KBM-7 (cell line): Measurements from ENCODE around the gene BNC2.

Source experiments
- DNase-seq: peaks from one replicate; pipeline ENCODE4 v3.0.0-alpha.2; 2015
- in situ Hi-C: fragments of 300-500 bp; cut with MboI; formaldehyde crosslinking; loops from 2 replicates; pipeline ENCODE4 v1.14.3; 2020; ENCODE audit warnings: low sequenced_read_pairs, low pct_unique_long_range_greater_than_20kb, mixed read lengths

BNC2 gene

DNA sequence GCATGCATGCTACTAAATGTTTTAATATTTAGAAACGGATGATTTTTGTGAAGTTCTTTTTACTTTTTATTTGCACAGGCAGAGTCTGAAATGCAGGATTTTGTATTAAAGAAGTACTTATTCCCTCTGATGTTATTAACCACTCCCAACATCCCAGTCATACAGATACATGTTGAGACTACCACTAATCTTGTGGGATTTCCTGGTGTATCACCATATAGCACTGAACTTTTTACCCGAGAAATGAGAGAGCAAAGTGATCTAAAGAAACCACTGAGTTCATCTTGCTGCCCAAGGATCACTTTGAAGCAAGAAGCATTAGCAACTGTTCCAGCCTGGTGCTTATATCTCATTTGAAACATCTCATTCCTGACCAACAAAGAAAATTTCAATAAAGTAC, 443.8 kb downstream of the BNC2 start:
- DNase-seq, result no peak
- in situ Hi-C loops, result no loop called here

DNA sequence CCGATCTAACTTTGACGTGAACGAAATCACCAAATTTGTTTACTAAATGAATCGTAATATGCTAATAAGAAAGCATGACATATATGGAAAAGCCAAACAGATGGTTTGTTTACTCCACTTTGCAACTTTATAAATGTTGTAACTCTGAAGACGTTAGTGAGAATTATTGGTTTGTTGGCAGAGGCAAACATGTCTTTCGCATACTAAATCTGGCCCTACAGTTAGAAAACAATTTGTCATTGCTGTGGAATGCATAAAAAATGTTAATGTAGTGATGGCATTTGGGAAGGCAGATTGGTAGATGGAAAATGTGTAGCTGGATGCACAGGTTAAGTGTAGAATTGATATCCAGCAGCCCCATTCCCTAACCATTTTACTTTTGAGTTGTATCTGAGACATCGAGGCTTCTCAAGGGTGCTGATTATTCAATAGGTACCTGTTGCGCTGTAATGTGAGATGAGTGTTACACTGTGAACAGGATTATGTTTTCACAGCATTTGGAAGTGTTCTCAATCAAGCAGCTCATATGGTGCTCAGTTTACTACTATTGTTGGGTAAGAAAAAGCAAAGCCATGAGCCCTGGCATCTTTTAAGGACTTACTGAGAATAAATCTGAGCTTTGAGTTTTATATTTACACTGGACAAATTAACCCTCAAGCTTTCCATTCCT, 444.8 kb downstream of the BNC2 start:
- DNase-seq, result no peak
- in situ Hi-C loops, result no loop called here

DNA sequence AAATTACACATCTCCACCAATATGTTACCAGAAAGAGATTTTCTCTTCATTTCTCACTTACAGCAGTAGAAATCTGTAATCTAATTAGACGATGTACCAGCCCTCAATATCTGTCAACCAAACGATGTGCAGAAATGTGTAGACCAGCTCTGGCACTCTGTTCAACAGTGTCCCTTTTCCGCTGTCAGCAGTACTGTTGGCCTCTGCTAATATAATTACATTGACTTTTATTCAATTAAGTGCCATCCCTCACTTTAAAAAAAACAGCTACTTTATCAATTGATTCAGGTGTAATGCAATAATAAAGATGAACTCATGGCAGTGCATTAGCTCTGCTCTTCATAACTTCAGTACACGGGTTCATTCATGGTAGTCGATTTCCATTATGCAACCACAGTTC, 448.4 kb downstream of the BNC2 start:
- in situ Hi-C loops, result no loop called here
- no peak for DNase-seq

DNA sequence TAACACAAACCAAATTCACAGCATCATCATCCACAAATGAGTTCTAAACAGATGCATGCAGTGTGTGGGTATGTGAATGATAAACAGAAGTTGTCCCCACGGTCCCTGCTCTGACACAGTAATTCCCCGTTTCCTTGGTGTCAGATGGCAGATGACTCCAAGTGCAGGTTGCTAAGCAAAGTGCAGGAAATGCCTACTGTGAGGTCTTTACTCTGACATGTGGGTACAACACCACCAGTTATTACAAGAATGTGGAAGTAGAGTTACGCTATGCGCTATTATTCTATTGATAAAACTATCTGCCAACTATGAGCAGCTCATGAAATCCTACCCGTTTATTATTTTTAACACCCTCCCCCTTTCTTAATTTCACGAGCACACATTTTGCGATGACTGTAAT, 448.9 kb downstream of the BNC2 start:
- in situ Hi-C loops, result no loop called here
- no peak for DNase-seq

DNA sequence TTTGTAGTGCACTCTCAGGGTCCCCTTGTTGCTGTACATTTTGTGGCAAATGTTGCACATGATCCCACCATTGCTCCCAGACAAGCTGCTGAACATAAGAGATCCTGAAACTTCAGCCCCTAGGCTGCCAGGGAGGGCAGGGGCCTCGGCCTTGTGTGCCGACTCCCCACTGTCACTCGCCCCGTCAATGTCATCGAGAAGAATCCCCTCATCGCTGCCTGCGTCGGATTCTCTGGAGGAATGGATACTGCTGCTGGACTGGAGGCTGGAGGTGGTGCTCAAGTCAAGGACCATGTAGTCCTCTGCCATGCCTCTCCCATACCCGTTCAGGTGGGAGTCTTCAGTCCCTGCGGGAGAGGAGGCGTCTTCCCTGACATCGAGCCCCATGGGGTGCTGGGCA, 451.3 kb downstream of the BNC2 start:
- DNase-seq, result no peak
- in situ Hi-C loops, result no loop called here

DNA sequence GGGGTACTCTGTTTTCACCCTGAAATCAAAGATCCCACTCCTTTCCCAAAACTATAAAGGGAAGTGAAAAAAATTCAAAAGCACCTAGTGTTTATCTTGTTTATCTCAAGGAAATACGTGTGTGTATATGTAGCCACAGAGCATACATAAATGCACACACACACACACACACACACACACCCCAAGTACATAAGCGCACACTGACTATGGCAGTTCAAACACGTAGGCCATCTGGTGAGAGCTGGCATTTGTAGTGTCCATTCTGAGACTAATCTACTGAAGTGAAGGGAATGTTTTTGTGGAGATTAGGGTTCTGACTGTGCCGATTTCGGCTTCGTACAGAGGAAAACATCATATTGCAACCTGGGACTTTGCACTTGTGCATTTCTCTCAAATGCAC, 451.7 kb downstream of the BNC2 start:
- DNase-seq, result no peak
- in situ Hi-C loops, result no loop called here

DNA sequence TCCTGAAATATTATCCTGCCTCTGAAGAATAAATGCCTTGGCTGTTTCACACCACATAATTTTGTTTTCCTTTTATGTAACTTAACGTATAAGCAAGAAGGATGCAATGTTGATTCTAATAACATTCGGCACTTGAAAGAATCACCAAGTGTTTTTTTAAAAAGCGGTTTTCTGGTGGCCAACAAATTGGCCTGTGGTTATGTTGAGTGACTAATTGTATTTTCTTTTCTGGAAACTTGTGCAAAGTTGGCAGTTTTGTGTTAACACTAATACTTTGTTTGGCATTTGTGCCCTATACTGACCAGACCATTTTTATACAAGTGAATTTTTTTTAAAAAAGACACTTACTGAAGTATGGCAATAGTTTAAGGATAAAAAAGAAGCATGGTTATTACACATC, 452.7 kb downstream of the BNC2 start:
- in situ Hi-C loops, result no loop called here
- no peak for DNase-seq

DNA sequence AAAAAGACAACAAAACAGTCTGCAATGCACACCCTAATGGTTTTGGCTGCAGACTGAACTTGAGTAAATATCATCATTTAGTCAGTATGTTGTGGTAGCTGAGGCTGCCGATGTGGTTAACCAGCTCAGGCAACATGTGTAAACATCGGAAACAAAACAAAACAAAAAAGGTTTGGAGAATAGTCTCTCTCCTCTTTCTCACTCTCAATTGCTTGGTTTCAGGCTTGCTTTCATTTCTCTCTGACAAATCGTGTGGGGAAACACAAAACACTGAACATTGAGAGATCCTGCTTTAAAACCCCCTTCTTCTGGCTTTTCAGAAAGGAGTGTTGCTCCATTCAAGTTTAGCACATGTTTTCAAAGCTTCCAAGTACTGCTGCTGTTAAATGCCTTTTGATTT, 453.3 kb downstream of the BNC2 start:
- in situ Hi-C loops, result no loop called here
- DNase-seq, result no peak

DNA sequence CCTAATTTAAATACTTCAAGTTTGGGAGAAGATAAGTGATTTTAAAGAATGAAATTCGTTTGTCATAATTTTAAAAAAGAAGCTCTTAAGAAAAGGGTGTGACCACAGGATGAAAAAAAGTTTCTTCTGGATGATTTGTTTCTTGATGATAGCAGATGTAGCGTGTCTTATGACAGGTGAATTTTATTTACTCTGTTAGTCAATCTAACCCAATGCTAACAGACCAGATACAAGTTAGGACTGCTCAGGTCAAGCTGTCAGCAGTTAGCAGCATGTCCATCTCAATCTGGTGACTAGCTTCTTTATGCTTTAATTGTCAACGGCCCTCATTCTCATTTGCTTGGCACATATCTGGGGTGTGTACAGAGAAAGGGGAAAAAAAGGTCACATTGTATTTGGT, 456.0 kb downstream of the BNC2 start:
- in situ Hi-C loops, result no loop called here
- no peak for DNase-seq

DNA sequence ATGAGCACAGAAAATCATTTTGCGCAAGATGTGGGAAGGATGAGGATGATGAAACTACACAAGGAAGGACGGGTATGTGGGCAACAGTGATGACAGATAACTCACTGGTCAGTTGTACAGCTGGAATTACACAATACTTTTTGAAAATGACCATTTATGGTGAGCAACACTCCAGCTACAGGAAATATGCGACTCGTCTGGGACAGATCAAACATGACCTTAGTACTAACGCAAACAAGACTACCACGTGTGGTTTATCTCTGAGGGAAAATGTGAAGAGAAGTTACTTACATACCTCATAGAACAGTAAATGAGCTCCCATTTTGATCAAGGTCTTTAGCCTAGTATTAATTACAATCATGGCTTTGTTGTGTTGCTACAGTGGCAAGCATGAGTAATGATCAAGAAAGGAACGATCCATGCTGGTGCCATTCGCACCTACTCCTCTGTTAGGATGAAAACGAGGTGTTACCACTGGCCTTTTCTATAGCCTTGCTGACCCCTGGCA, 456.9 kb downstream of the BNC2 start:
- in situ Hi-C loops, result no loop called here
- no peak for DNase-seq

DNA sequence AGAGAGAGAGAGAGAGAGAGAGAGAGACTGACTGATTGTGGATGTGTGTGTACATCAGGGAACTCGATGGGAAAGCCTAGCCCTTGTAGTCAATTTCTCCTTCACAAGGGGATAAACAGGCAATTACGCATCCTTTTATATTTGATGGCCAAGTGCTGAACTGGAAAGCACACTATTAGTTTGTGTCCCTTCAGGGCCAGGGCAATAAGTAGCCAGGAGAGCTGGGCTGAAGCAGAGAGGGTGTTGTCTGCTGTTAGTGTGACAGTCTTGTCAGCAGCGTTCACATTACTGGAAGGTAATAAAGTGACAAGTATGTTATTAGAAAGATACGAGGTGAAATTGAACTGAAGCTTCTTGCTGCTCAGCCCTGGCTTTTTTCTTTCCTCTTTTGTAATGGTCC, 457.7 kb downstream of the BNC2 start:
- DNase-seq, result no peak
- in situ Hi-C loops, result no loop called here

DNA sequence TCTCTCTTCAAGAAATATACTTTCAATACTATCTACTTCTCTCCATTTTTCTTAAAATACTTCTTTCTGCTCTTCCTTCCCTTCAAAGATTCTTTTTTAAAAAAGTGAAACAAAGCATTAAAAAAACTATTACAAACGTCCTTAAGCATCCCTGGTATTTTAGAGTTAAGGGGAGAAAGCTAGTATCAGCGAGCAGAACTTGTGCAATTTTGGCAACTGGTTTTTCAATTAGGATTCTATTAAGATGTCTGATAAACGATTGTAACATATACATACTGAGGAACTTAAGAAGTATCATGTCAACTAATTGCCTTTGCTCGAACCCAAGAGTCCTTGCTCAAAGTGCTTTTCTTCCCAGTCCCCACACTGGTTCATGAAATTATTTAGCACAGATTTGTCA, 459.2 kb downstream of the BNC2 start:
- no peak for DNase-seq
- in situ Hi-C loops, result no loop called here

DNA sequence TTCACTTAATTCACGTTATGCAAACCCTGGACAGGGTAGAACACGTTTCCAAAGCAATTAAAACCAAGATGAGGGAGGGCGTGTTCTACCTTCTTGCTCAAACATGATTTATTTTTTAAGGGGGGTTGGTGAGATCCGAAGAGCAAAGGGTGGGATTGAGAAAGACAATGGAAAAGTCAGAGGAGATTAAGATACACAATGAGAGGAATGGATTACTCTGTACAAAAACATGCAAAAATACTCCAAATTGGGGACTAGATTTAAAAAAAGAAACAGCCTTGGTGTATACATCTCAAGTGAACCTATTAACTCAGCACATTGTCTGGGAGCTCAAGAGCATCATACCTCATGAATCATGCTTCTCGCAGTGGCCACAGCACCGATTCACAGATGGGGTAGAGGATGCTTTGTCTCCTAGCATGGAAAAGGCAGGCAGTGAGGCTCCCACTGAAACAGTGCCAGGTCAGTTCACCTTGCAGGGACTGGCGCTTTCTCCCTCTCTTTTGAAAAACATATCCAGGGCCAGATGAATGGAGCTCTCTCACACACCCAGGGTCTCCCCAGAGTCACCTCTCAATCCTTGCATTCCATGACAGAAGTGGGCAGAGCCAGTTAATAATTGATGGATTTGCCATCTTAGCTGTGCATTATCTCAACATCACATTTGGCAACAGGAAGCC, 459.7 kb downstream of the BNC2 start:
- in situ Hi-C loops, result no loop called here
- no peak for DNase-seq

DNA sequence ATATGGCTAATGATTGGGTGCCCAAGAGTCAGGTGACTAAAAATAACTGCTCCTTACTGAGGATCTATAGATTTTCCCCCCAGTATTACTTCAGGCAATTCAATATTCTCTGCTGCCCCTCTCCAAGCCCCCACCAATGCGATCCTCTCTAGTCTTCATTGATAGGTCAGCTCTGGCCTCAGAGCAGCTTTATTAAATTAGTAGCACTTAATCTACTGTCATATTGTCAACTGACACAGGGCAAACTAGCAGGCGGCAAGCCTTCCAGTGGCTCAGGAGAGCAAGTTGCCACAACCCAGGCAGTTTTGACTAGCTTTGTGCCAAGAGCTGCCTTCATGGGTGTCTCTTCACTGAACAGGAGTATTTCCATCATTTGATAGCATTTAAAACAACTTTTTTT, 462.9 kb downstream of the BNC2 start:
- in situ Hi-C loops, result no loop called here
- DNase-seq, result no peak

DNA sequence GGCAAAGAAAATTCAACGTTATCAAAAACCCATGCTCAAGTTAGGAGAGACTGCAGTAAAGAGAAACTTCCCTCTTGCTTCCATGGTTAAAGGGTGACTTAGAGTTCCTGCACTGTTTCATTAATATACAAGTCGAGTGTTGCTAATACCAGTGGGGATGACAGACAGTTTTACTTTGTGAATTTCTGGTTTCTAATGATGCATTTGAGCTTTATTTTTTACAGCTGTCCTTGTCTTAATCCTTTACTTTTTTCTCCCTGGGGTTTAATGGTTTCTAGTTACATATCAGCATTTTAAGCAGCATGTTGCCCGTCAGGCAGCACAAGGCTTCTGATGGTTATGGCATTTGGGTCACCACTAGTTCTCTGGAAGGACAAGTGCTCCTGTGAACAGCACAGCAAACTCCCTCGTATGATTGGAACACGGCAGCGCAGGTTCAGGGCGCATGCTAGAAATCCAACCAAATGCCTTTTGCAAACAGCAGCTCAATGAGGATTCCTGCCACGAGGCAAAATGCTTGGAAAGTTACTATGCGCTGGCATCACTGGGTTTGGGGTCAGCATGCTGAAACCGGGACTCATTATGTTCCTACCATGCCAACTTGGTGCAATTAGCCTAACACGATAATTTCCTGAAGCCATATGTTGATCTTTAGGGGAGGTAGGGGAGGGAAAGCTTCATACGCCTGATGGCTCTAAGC, 463.8 kb downstream of the BNC2 start:
- DNase-seq, result no peak
- in situ Hi-C loops, result no loop called here

DNA sequence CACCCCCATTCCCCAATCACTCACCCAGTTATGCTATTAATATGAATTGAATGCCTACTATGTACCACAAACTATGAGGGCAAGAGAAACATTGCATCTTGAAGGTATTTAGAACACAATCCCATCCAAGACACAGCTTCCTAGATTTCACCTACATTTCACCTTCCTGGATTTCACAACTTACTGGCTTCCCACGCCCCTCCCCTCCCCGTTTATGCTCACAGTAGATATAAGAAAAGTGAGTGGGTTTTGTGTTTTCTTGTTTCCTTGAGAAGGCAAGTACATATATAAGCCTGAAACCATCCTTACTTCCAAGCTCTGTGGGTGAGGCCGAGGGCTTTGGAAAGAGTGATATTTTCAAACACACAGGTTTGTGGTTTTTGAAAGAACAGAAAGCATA, 465.0 kb downstream of the BNC2 start:
- DNase-seq, result no peak
- in situ Hi-C loops, result no loop called here

DNA sequence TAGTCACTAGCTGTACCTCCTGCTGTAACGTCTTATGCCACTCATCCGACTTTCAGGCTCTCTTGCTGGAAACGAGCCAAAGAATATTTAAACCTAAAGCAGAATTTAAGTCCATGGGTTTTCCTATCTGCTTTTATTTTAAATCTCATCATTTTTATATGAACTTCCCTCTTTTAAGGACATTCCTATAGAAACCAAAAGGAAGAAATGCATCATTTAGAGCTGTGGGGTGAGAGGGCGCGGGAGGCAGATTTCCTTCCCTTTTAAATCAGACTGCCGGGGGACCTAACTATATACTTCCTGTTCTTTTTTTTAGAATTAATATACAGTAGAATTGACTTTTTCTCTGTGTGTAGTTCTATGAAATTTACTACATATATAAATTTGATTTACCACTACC, 468.8 kb downstream of the BNC2 start:
- in situ Hi-C loops, result no loop called here
- DNase-seq, result peak; percentile 0

DNA sequence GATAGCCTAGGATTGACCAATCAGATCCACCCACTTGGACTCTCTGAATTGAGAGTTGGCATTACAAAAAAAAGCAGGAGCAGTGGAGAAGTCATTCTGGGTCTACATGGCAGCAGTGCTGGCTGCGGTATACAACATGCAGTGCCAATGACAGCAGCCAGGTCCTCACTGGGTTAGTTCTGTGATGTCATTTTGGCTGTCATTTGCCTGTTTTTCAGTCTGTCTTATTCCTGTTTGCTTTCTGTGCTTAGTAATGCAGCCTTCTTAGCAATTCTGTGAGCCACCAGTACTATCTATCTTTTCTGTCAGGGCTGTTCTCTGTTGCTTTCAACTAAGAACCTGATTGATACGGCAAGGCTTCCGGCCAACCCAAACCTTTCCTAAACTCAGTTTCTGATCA, 471.8 kb downstream of the BNC2 start:
- in situ Hi-C loops, result no loop called here
- DNase-seq, result no peak

DNA sequence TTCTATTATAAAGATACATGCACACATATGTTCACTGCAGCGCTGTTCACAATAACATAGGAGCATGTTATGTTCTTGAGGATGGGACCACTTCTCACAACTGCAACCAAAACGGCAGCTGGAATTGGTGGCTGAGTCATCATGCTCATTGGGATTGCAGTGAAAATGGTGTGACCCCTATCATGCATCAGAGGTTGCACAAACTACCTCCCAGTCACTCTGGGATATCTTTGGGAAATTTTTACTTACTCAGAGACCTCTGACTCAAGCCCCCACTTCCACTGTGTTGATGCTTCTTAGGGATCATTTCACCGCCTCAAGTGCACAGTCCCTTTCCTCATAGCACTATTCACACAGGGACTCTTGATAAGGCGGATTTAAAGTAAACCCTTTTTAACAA, 474.1 kb downstream of the BNC2 start:
- in situ Hi-C loops, result no loop called here
- DNase-seq, result no peak

DNA sequence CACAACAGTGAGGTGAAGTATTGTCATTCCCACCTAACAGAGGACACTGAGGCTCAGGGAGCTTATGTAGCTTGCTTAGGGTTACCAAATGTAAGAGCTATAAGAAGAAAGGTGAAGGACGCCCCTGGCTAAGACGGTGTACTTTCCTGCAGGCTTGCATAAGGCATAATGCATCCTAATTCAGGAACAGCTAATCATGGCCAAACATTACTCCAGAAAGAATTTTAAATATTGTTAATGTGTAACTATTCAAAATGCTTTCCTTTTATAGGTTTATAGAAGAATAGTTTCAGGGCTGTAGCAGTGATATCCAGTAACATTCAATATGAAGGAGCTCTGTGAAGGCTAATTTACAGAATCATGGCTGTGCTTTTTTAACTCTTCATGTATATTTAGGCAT, 479.1 kb downstream of the BNC2 start:
- in situ Hi-C loops, result no loop called here
- no peak for DNase-seq

DNA sequence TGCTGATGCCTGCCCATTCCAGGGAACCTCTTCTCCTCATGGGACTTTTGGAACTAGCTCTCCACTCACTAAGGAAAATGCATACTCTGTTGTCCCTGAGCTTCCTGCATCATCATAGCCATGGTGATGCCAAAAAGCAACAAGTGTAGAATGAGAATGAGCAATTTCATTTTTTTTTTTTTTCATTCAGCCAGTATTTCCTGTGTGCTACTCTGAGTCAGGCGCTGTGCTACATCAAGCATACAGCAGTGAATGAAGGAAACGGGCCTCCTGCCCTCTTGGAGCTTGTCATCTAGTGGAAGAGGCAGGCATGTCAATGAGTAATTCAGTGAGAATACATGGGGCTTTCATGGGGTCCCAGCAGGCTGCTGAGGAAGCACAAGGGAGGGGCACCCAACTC, 483.1 kb downstream of the BNC2 start:
- in situ Hi-C loops, result no loop called here
- no peak for DNase-seq
